Measurements from ENCODE around the gene OLFM1.

Gene OLFM1

GRCh38 chr9:135152614-135153334, 65.3 kb downstream of the OLFM1 start:
- peaks cover 18% of the 10 kb centered on the region for H3K27me3 ChIP-seq (ENCODE audit: insufficient read depth, poor library complexity, severe bottlenecking)
- DNase-seq (ENCODE audit: low spot score) (no peak), ATAC-seq (ENCODE audit: low read depth) (peak; percentile 21; the same call in 1 of the 3 replicates)
- no peaks in the 10 kb centered on the region for H3K36me3 ChIP-seq (ENCODE audit: low read depth)
- H3K4me1 ChIP-seq (ENCODE audit: insufficient read depth, poor library complexity, severe bottlenecking) = no peaks in the 10 kb centered on the region
- TF ChIP-seq, protein P1, sequence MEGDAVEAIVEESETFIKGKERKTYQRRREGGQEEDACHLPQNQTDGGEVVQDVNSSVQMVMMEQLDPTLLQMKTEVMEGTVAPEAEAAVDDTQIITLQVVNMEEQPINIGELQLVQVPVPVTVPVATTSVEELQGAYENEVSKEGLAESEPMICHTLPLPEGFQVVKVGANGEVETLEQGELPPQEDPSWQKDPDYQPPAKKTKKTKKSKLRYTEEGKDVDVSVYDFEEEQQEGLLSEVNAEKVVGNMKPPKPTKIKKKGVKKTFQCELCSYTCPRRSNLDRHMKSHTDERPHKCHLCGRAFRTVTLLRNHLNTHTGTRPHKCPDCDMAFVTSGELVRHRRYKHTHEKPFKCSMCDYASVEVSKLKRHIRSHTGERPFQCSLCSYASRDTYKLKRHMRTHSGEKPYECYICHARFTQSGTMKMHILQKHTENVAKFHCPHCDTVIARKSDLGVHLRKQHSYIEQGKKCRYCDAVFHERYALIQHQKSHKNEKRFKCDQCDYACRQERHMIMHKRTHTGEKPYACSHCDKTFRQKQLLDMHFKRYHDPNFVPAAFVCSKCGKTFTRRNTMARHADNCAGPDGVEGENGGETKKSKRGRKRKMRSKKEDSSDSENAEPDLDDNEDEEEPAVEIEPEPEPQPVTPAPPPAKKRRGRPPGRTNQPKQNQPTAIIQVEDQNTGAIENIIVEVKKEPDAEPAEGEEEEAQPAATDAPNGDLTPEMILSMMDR (IDR thresholded peaks at IDR 0.05; ENCODE audit: poor library complexity, severe bottlenecking) = no peak
- H3K27ac ChIP-seq (ENCODE audit: poor library complexity, severe bottlenecking) = no peak overlapping the region
- no peak overlapping the region for H3K4me3 ChIP-seq (ENCODE audit: severe bottlenecking)
- no peaks in the 10 kb centered on the region for H3K9me3 ChIP-seq (ENCODE audit: severe bottlenecking)

DNA sequence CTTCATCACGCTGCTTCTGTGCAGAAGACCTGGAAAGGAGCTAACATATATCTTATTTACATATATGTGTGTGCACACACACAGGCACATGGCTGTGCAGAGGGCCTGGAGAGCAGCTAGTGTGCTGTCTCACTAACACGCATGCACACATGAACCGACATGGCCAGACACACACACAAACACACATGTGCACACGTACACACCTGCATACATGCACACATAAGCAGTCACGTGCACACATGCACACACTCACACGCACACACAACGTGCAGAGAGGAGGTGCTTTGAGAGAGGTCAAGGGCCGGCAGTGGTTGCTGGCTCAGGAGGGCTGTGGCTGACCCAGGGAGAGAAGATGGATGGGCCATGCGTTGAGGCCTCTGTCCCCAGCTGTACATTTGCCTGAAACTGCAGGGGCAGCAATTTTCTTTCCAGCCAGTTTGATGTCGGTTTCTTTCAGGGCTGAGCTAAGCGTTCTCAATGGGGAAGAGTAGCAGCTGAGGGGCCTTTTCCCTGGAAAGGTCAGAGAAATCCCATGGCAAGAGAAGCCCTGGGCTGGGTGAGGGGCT, 66.7 kb downstream of the OLFM1 start:
- no peak for ATAC-seq (ENCODE audit: low read depth)
- TF ChIP-seq, protein P1 (IDR thresholded peaks at IDR 0.05; ENCODE audit: poor library complexity, severe bottlenecking) = no peak
- no peaks in the 10 kb centered on the region for H3K36me3 ChIP-seq (ENCODE audit: low read depth)
- DNase-seq (ENCODE audit: low spot score) = no peak
- H3K9me3 ChIP-seq (ENCODE audit: severe bottlenecking) = no peaks in the 10 kb centered on the region
- no peak overlapping the region for H3K27ac ChIP-seq (ENCODE audit: poor library complexity, severe bottlenecking)
- H3K27me3 ChIP-seq (ENCODE audit: insufficient read depth, poor library complexity, severe bottlenecking) = peaks cover 13% of the 10 kb centered on the region
- no peak overlapping the region for H3K4me3 ChIP-seq (ENCODE audit: severe bottlenecking)
- H3K4me1 ChIP-seq (ENCODE audit: insufficient read depth, poor library complexity, severe bottlenecking) = no peaks in the 10 kb centered on the region

GRCh38 chr9:135155396-135155795, 67.9 kb downstream of the OLFM1 start:
- H3K36me3 ChIP-seq (ENCODE audit: low read depth) = no peaks in the 10 kb centered on the region
- TF ChIP-seq, protein P1 (IDR thresholded peaks at IDR 0.05; ENCODE audit: poor library complexity, severe bottlenecking) = no peak
- no peaks in the 10 kb centered on the region for H3K9me3 ChIP-seq (ENCODE audit: severe bottlenecking)
- H3K4me1 ChIP-seq (ENCODE audit: insufficient read depth, poor library complexity, severe bottlenecking) = no peaks in the 10 kb centered on the region
- no peak overlapping the region for H3K27ac ChIP-seq (ENCODE audit: poor library complexity, severe bottlenecking)
- ATAC-seq (ENCODE audit: low read depth) = no peak
- no peak for DNase-seq (ENCODE audit: low spot score)
- peaks cover 16% of the 10 kb centered on the region for H3K27me3 ChIP-seq (ENCODE audit: insufficient read depth, poor library complexity, severe bottlenecking)
- H3K4me3 ChIP-seq (ENCODE audit: severe bottlenecking) = no peak overlapping the region

DNA sequence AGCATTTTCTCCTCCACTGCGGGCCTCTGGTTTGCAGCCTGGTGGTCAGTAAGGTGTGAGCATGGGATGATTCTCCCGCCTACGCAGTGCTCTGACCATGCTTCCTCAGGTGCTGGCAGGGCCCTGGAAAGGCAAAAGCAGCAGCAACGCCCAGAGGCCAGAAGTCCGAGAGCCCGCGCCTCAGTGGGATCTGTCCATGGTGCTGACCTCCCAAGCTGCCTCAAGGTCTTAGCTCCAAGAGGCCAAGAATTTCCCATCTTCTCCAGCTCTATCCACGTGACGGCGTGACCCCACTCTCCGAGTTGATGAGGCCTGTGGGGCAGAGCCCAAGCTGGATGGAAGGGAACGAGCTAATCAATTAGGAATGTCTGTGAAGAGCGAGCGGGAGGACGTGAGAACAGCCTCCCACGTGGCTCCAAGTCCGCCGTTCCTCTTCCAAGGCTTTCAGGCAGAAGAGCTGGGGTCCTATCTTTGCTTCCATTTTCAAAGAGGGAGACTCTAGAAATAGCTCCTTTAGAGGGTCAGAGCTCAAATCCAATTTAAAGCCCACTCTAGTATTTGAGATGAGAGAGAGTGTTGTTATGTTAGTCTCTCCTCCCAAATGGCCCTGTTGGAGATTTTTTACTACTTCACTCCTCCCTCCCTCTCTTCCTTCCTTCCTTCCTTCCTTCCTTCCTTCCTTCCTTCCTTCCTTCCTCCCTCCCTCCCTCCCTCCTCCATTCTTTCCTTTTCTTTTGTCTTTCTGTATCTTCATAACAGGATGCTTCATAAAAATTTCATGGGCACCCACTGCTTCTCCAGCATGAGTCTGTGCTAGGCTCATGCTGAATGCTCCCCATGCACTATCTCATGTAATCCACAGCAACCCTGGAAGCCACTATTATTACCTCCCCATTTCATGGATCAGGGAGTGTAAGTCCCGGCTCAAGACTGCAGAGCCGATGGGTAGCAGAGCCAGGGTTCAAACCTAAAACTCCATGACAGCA, 69.3 kb downstream of the OLFM1 start:
- H3K27me3 ChIP-seq (ENCODE audit: insufficient read depth, poor library complexity, severe bottlenecking) = peaks cover 27% of the 10 kb centered on the region
- H3K4me1 ChIP-seq (ENCODE audit: insufficient read depth, poor library complexity, severe bottlenecking) = no peaks in the 10 kb centered on the region
- H3K27ac ChIP-seq (ENCODE audit: poor library complexity, severe bottlenecking) = no peak overlapping the region
- no peaks in the 10 kb centered on the region for H3K9me3 ChIP-seq (ENCODE audit: severe bottlenecking)
- no peak overlapping the region for H3K4me3 ChIP-seq (ENCODE audit: severe bottlenecking)
- DNase-seq (ENCODE audit: low spot score) (no peak), ATAC-seq (ENCODE audit: low read depth) (no peak)
- TF ChIP-seq, protein P1 (IDR thresholded peaks at IDR 0.05; ENCODE audit: poor library complexity, severe bottlenecking) = no peak
- H3K36me3 ChIP-seq (ENCODE audit: low read depth) = no peaks in the 10 kb centered on the region

Data from RWPE2 (cell line).